Large intestine (tissue), 3 donors: Measurements from ENCODE around the gene TOP3A. TPM values are rescaled to one million over a fixed set of nuclear protein-coding genes. Genes with fewer than 3 reads are reported as not detected.

Experiments used
- DNase-seq, 2 donors: peaks; one replicate each; pipeline versions ENCODE4 v3.0.0 to v3.0.0-alpha.2; 2013
- H3K27ac ChIP-seq: one replicate; pipeline ENCODE4 v1.5.1; 2013; ENCODE audit warnings: low read length
- H3K27me3 ChIP-seq: 2 replicates; pipeline ENCODE4 v1.6.1; 2013; ENCODE audit warnings: low read length; ENCODE audit not compliant: control insufficient read depth, insufficient read depth
- H3K36me3 ChIP-seq: 2 replicates; pipeline ENCODE4 v1.6.1; 2013; ENCODE audit warnings: low read length; ENCODE audit not compliant: control insufficient read depth, insufficient read depth
- H3K4me1 ChIP-seq: one replicate; pipeline ENCODE4 v1.6.1; 2013; ENCODE audit warnings: low read length; ENCODE audit not compliant: control insufficient read depth, insufficient read depth
- H3K4me3 ChIP-seq: one replicate; pipeline ENCODE4 v1.5.1; 2013; ENCODE audit warnings: low read length
- H3K9me3 ChIP-seq: one replicate; pipeline ENCODE4 v1.6.1; 2013; ENCODE audit warnings: mild to moderate bottlenecking, low read depth, low read length, moderate library complexity; ENCODE audit not compliant: control insufficient read depth
- WGBS: methylation state at CpG from one replicate; pipeline ENCODE4 v1.1.5; 2013; ENCODE audit warnings: low lambda C conversion rate; ENCODE audit not compliant: insufficient coverage; 5-methylcytosine and 5-hydroxymethylcytosine counted together
- polyA plus RNA-seq: library from polyadenylated mRNA; unstranded; fragments of 120-200 nt; gene quantifications from one replicate; pipeline ENCODE4 v1.2.1, GENCODE V29; 2013

TOP3A gene
- polyA plus RNA-seq, 1 donor = 26.4 TPM

GRCh38 chr17:18278867-18279266 lies 35.9 kb downstream of the TOP3A start:
- no peaks in the 10 kb centered on the region for H3K9me3 ChIP-seq

GRCh38 chr17:18277076-18277475 lies 37.7 kb downstream of the TOP3A start:
- H3K27me3 ChIP-seq = no peaks in the 10 kb centered on the region
- H3K4me3 ChIP-seq = no peak overlapping the region
- DNase-seq = no peak
- H3K27ac ChIP-seq = no peak overlapping the region
- H3K9me3 ChIP-seq = no peaks in the 10 kb centered on the region
- no CpG with 5 or more reads among the region's 1 CpG for WGBS
- peaks cover 68% of the 10 kb centered on the region for H3K36me3 ChIP-seq
- H3K4me1 ChIP-seq = no peaks in the 10 kb centered on the region

More at GRCh38 chr17:18278867-18279266, 35.9 kb downstream of the TOP3A start:
- Histone ChIP-seq H3K27me3 (no peaks in the 10 kb centered on the region), H3K4me1 (no peaks in the 10 kb centered on the region), H3K36me3 (peaks cover 75% of the 10 kb centered on the region), H3K27ac (no peak overlapping the region), H3K4me3 (no peak overlapping the region)
- 83% methylated on average over 2 of the region's 3 CpGs for WGBS
- no peak for DNase-seq

DNA sequence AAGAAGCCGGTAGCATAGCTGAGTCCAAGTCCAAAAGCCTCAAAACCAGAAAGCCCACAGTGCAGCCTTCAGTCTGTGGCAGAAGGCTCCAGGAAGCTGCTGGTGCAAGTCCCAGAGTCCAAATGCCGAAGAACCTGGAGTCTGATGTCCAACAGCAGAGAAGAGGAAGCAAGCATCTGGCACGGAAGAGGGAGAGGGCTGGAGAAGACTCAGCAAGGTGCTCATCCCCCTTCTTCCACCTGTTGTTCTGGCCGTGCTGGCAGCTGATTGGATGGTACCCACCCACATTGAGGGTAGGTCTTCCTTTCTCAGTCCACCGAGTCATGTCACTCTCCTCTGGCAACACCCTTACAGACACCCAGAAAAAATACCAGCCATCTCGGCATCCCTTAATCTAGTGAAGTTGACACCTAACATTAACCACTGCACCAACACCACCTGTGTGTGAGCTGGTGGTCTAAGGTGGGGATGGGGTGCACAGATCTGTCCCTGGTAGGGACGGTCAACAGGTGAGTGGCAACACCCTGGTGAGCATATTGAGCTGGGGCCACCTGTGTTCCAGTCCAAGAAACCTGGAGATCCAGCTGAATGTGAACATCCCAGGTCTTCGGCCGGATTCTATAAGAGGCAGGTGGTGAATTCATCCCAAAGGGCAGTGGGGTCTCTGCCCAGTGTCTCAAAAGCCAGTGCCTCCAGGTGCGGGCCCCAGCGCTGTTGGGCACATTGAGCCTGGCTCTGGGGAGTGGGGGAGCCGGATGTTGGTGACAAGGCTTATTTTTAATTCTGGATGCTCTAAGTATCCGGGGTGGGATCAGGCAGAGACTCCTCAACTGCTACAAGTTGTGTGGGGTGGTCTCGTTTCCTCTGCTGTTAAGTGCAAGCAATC lies 44.5 kb downstream of the TOP3A start:
- H3K4me3 ChIP-seq = no peak overlapping the region
- no peaks in the 10 kb centered on the region for H3K4me1 ChIP-seq
- no peak overlapping the region for H3K27ac ChIP-seq
- H3K36me3 ChIP-seq = peaks cover 25% of the 10 kb centered on the region
- no peaks in the 10 kb centered on the region for H3K9me3 ChIP-seq
- WGBS = no CpG with 5 or more reads among the region's 14 CpGs
- DNase-seq = no peak
- no peaks in the 10 kb centered on the region for H3K27me3 ChIP-seq

DNA sequence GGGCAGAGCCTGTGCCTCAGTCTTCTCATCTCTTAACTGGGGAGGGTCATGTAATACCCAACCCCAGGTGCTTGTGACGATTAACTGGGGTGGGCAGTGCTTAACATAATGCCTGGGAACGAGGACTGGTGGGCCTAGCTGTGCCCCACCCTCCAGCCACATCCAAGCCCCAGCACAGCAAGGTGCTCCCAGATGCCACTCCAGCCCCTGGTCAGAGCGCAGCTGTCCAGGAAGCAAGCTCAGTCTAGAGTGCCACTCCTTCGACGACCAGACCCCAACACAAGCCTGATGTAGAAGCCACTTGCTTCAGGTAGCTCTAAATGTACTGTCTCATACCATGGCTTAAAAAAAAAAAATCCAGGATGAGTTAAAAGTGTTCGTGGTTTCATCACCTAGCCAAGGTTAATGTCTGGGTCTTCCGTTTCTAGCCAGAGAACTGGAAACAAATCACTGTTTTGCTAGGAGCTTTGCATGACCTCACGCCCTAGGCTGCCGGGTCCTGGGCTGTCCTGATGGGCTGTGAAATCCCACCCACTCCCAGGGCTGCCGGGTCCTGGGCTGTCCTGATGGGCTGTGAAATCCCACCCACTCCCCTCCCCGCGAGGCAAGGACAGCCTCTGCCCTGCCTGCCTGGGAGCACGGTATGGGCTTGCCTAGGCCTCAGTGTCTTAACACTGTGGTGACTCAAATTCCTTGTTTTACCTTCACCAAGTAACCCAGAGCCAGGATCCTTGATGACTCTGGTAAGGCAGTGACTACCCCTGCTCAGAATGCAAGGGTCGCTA lies 46.7 kb downstream of the TOP3A start:
- Histone ChIP-seq H3K27me3 (no peaks in the 10 kb centered on the region), H3K36me3 (peaks cover 30% of the 10 kb centered on the region), H3K27ac (no peak overlapping the region), H3K4me3 (no peak overlapping the region), H3K9me3 (no peaks in the 10 kb centered on the region), H3K4me1 (no peaks in the 10 kb centered on the region)
- no peak for DNase-seq
- WGBS = no CpG with 5 or more reads among the region's 14 CpGs

DNA sequence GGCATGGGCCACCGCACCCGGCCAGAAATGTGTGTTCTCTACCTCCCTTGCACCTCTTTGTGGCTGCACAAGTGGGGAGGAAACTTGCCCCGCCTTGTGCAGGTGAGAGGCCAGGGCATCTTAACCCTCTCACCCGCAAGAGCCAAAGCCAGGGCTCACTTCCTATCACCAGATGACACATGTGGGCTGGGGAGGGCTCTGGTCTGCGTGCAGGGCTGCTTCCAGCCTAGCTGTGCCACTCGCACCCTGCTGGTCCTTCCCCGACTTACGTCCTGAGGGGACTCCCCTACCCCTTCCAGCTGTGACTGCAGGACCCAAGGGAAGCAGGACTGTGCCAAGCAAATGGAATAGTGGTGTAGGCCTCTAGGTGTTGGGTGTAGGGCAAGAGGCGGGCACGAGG lies 47.4 kb downstream of the TOP3A start:
- no CpG with 5 or more reads among the region's 10 CpGs for WGBS
- Histone ChIP-seq H3K9me3 (no peaks in the 10 kb centered on the region), H3K36me3 (peaks cover 34% of the 10 kb centered on the region), H3K4me1 (peaks cover 1% of the 10 kb centered on the region), H3K27ac (no peak overlapping the region), H3K4me3 (no peak overlapping the region), H3K27me3 (no peaks in the 10 kb centered on the region)
- DNase-seq = no peak

- Histone ChIP-seq H3K9me3 (no peaks in the 10 kb centered on the region), H3K4me3 (no peak overlapping the region), H3K27ac (no peak overlapping the region), H3K36me3 (peaks cover 34% of the 10 kb centered on the region), H3K27me3 (no peaks in the 10 kb centered on the region), H3K4me1 (peaks cover 18% of the 10 kb centered on the region)
- no CpG with 5 or more reads among the region's 50 CpGs for WGBS
- no peak for DNase-seq
Observed at GRCh38 chr17:18263885-18264682, 50.7 kb downstream of the TOP3A start.

DNA sequence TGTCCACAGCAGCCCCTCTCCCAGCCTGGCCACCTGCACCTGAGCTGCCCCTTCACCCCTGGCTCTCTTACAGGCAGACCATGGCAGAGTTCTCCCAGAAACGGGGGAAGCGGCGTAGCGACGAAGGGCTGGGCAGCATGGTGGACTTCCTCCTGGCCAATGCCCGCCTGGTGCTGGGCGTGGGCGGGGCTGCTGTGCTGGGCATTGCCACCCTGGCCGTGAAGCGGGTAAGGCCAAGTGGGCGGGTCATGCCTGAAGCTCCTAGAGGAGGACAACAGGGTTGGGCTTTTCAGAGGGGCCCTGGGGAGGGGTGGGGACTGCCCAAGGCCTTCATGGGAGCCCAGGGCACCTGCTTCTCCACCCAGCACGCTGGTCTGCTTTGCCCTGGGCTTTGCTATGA lies 52.2 kb downstream of the TOP3A start:
- Histone ChIP-seq H3K9me3 (no peaks in the 10 kb centered on the region), H3K27me3 (no peaks in the 10 kb centered on the region), H3K4me1 (peaks cover 25% of the 10 kb centered on the region), H3K4me3 (no peak overlapping the region), H3K36me3 (peaks cover 34% of the 10 kb centered on the region), H3K27ac (no peak overlapping the region)
- no CpG with 5 or more reads among the region's 12 CpGs for WGBS
- DNase-seq = no peak

- Histone ChIP-seq H3K27ac (no peak overlapping the region), H3K36me3 (peaks cover 34% of the 10 kb centered on the region), H3K9me3 (no peaks in the 10 kb centered on the region), H3K27me3 (no peaks in the 10 kb centered on the region), H3K4me3 (no peak overlapping the region), H3K4me1 (peaks cover 30% of the 10 kb centered on the region)
- DNase-seq = no peak
- WGBS = no CpG with 5 or more reads among the region's 2 CpGs
Observed at GRCh38 chr17:18262111-18262510, 52.7 kb downstream of the TOP3A start.

- Histone ChIP-seq H3K27ac (no peak overlapping the region), H3K9me3 (no peaks in the 10 kb centered on the region), H3K36me3 (peaks cover 35% of the 10 kb centered on the region), H3K27me3 (no peaks in the 10 kb centered on the region), H3K4me3 (peak overlapping the region; percentile 92), H3K4me1 (peaks cover 34% of the 10 kb centered on the region)
- DNase-seq = peak in 1 of 2 donors; percentile 20
- WGBS = no CpG with 5 or more reads among the region's 3 CpGs
Observed at GRCh38 chr17:18261659-18262058, 53.1 kb downstream of the TOP3A start.

GRCh38 chr17:18261146-18261515 lies 53.7 kb downstream of the TOP3A start:
- no CpG with 5 or more reads among the region's 16 CpGs for WGBS
- Histone ChIP-seq H3K9me3 (no peaks in the 10 kb centered on the region), H3K36me3 (peaks cover 37% of the 10 kb centered on the region), H3K27me3 (no peaks in the 10 kb centered on the region), H3K4me1 (peaks cover 36% of the 10 kb centered on the region), H3K4me3 (peak overlapping the region; percentile 92), H3K27ac (peak overlapping the region; percentile 76)
- DNase-seq = peak; percentile 35 to 55
